K562 (cell line): ENCODE data around the gene B3GALT4. TPM values are rescaled to one million over a fixed set of nuclear protein-coding genes. Genes with fewer than 3 reads are reported as not detected.

Source experiments
- CREB1 ChIP-seq, 2 experiments: sonication (generic) in 1 of 2; formaldehyde crosslinking in 1 of 2; IDR thresholded peaks; 2 replicates each; pipeline versions ENCODE4 v1.6.1 to v1.8.0; 2012 to 2022; ENCODE audit warnings: inconsistent platforms in 1 of 2, mild to moderate bottlenecking in 1 of 2, missing genetic modification reagents in 1 of 2, moderate library complexity in 1 of 2
- ELK1 ChIP-seq: sonication (generic); formaldehyde crosslinking; IDR thresholded peaks from 2 replicates; pipeline ENCODE4 v1.8.1; 2022; ENCODE audit warnings: missing genetic modification reagents
- ETV1 ChIP-seq: fragments of 450-650 bp; conservative IDR thresholded peaks from 2 replicates; pipeline ENCODE4 v1.6.1; 2016; ENCODE audit warnings: missing genetic modification characterization, control low read depth, low read depth, missing compliant biosample characterization
- FOXO4 ChIP-seq: fragments of 450-650 bp; formaldehyde crosslinking; IDR thresholded peaks from 2 replicates; pipeline ENCODE4 v1.4.0; 2020; ENCODE audit warnings: mild to moderate bottlenecking, moderate library complexity
- HDAC3 ChIP-seq: fragments of 450-650 bp; IDR thresholded peaks from 2 replicates; pipeline ENCODE4 v1.6.1; 2018; ENCODE audit warnings: borderline replicate concordance, mild to moderate bottlenecking, moderate library complexity; ENCODE audit not compliant: partially characterized antibody
- JUN ChIP-seq, 2 experiments: sonication (generic) in 1 of 2; formaldehyde crosslinking in 1 of 2; IDR thresholded peaks; 2 replicates each; pipeline versions ENCODE4 v1.6.1 to v1.8.0; 2012 to 2022; ENCODE audit warnings: borderline replicate concordance in 2 of 2, mild to moderate bottlenecking in 2 of 2, improper control_type of control experiment in 1 of 2, low read depth in 1 of 2, low read length in 1 of 2, missing genetic modification reagents in 1 of 2
- KDM2B ChIP-seq: fragments of 250-450 bp; sonication (Bioruptor Pico); IDR thresholded peaks from 2 replicates; pipeline ENCODE4 v1.8.0; 2021; ENCODE audit warnings: mild to moderate bottlenecking, moderate library complexity
- KDM4B ChIP-seq, 2 experiments: fragments of 450-650 bp in 1 of 2; sonication (generic) in 1 of 2; IDR thresholded peaks; 2 replicates each; pipeline ENCODE4 v1.6.1; 2016 to 2017; ENCODE audit warnings: borderline replicate concordance in 2 of 2, antibody characterized with exemption in 1 of 2, low read depth in 1 of 2, mild to moderate bottlenecking in 1 of 2
- KLF16 ChIP-seq: IDR thresholded peaks from 2 replicates; pipeline ENCODE4 v1.6.1; 2016; ENCODE audit warnings: antibody characterized with exemption
- L3MBTL2 ChIP-seq: fragments of 450-650 bp; IDR thresholded peaks from 2 replicates; pipeline ENCODE4 v1.6.1; 2016; ENCODE audit warnings: mild to moderate bottlenecking, moderate library complexity
- MTA1 ChIP-seq: fragments of 450-650 bp; IDR thresholded peaks from 2 replicates; pipeline ENCODE4 v1.6.1; 2017; ENCODE audit warnings: borderline replicate concordance
- PRMT5 ChIP-seq: sonication (generic); formaldehyde crosslinking; IDR thresholded peaks from 2 replicates; pipeline ENCODE4 v1.5.0; 2020; ENCODE audit warnings: missing genetic modification reagents
- SIRT6 ChIP-seq: IDR thresholded peaks from one replicate; pipeline ENCODE4 v1.6.1; 2012; ENCODE audit warnings: low read depth, mild to moderate bottlenecking, control low read depth, inconsistent platforms, low read length, moderate library complexity
- SMARCC2 ChIP-seq: fragments of 450-650 bp; IDR thresholded peaks from 2 replicates; pipeline ENCODE4 v1.6.1; 2017; ENCODE audit warnings: antibody characterized with exemption, moderate library complexity, mild to moderate bottlenecking, low read depth
- ZBTB11 ChIP-seq, 3 experiments: fragments of 200-800 bp in 1 of 3; fragments of 250-450 bp in 1 of 3; fragments of 450-650 bp in 1 of 3; sonication (Bioruptor Pico) in 1 of 3; sonication (Bioruptor generic) in 1 of 3; formaldehyde crosslinking in 1 of 3; IDR thresholded peaks; 2 replicates each; pipeline versions ENCODE4 v1.6.1 to v1.8.0; 2016 to 2022; ENCODE audit warnings: mild to moderate bottlenecking in 2 of 3, missing genetic modification characterization in 2 of 3, missing compliant biosample characterization in 1 of 3, moderate library complexity in 1 of 3
- ZFPM2 ChIP-seq: fragments of 250-450 bp; sonication (Bioruptor Pico); IDR thresholded peaks from 2 replicates; pipeline ENCODE4 v1.5.1; 2022; ENCODE audit warnings: mild to moderate bottlenecking
- ZNF133 ChIP-seq: fragments of 250-450 bp; sonication (Bioruptor Pico); IDR thresholded peaks from 2 replicates; pipeline ENCODE4 v1.4.0; 2020; ENCODE audit warnings: mild to moderate bottlenecking
- ZNF197 ChIP-seq: fragments of 200-800 bp; sonication (Bioruptor generic); IDR thresholded peaks from 2 replicates; pipeline ENCODE4 v1.6.1; 2016; ENCODE audit warnings: low read depth, missing genetic modification characterization, missing compliant biosample characterization
- ZNF324 ChIP-seq: fragments of 250-450 bp; sonication (Bioruptor Pico); IDR thresholded peaks from 2 replicates; pipeline ENCODE4 v1.4.0; 2020; ENCODE audit warnings: mild to moderate bottlenecking
- ZNF77 ChIP-seq: fragments of 250-450 bp; sonication (Bioruptor Pico); IDR thresholded peaks from 2 replicates; pipeline ENCODE4 v1.5.0; 2020
- ZNF830 ChIP-seq: fragments of 250-450 bp; sonication (Bioruptor Pico); IDR thresholded peaks from 2 replicates; pipeline ENCODE4 v1.5.0; 2021; ENCODE audit warnings: mild to moderate bottlenecking
- polyA plus RNA-seq, 8 experiments: library from polyadenylated mRNA; depleted of rRNA in 4 of 8; stranded (reverse) in 5 of 8; unstranded in 3 of 8; fragments of >200 nt; fragmentation: Nextera tagmentation in 2 of 8; fragmentation: Illumina TruSeq in 1 of 8; extraction: Ambion mirVana in 2 of 8; extraction: Trizol in 1 of 8; gene quantifications; 2 replicates each; pipeline versions ENCODE4 v1.2.1 to v1.2.3, GENCODE V29; 2011 to 2014; ENCODE audit warnings: inconsistent platforms in 1 of 8, missing spikeins in 1 of 8
- total RNA-seq, 7 experiments: library from RNA; depleted of rRNA in 6 of 7; stranded (reverse); fragments of >200 nt in 6 of 7; fragmentation: Illumina TruSeq in 2 of 7; extraction: Trizol in 2 of 7; gene quantifications; 2 replicates each; pipeline versions ENCODE4 v1.2.1 to v1.2.3, GENCODE V29; 2011 to 2021; ENCODE audit warnings: low replicate concordance in 1 of 7

B3GALT4 gene
- total and polyA plus RNA-seq, 9 of the 15 experiments (the other 6 are each of a cell fraction or from before 2014, with no cell fraction given): 0.11 to 1.3 (median 0.53) TPM; not detected in 1

DNA sequence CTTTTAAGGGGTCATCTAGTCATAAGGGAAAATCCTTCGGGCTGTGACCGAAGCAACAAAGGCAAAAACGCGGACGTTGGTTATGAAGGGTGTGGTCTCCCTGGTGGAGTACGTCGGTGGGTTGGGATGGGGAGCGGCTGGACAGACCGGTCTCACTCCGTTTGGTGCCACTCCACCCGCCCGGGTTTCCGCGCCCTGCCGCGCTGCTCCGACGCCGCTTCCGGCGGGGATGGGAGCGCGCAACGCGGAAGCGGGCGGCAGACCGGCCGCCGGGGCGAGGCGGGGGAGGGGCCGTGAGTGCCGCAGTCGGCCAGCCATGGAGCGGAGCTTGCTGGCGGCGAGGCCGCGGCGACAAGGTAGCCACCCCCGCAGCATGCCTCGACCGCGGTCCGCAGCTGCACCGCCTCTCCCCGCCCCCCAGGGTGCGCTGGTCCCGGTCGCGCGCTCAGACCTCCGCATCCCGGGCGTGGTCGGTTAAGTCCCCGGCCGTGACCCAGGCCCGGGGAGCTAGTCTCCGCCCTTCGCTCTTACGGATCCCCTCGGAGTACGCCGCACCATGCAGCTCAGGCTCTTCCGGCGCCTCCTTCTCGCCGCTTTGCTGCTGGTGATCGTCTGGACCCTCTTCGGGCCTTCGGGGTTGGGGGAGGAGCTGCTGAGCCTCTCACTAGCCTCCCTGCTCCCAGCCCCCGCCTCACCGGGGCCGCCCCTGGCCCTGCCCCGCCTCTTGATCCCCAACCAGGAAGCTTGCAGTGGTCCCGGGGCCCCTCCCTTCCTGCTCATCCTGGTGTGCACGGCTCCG, at the start of gene B3GALT4 (continued):
- no peak; the same call in 1 of the 2 replicates for TF ChIP-seq ETV1 (tag)
- peak; percentile 59; the same call in 1 of the 2 replicates for TF ChIP-seq JUN (IDR thresholded peaks at IDR 0.05; ENCODE audit: borderline replicate concordance, low read depth, low read length)
- no peak for TF ChIP-seq JUN (CRISPR knock-in tag; IDR thresholded peaks at IDR 0.05; ENCODE audit: borderline replicate concordance)
- TF ChIP-seq KLF16: peak; percentile 26; the same call in 1 of the 2 replicates
- TF ChIP-seq KDM2B (CRISPR knock-in tag): peak; percentile 30; the same call in 1 of the 2 replicates
- TF ChIP-seq ZNF133 (CRISPR knock-in tag): no peak
- no peak for TF ChIP-seq MTA1
- TF ChIP-seq ZNF197 (CRISPR knock-in tag): peak; percentile 62
- TF ChIP-seq ZNF77 (CRISPR knock-in tag): peak; percentile 95
- TF ChIP-seq ELK1: no peak
- TF ChIP-seq CREB1 (IDR thresholded peaks at IDR 0.05): peak; percentile 70
- TF ChIP-seq CREB1 (CRISPR knock-in tag; IDR thresholded peaks at IDR 0.05): peak; percentile 85
- TF ChIP-seq PRMT5: no peak
- no peak; the same call in none of the 2 replicates for TF ChIP-seq FOXO4 (CRISPR knock-in tag)
- TF ChIP-seq ZFPM2: peak; percentile 94
- TF ChIP-seq ZBTB11 (CRISPR knock-in tag; IDR thresholded peaks at IDR 0.05): peak in 2 of 3 experiments; percentile 84 to 95; a peak in 5 of 6 replicates
- TF ChIP-seq ZNF830: peak; percentile 88
- no peak for TF ChIP-seq SMARCC2
- TF ChIP-seq SIRT6: peak; percentile 94
- TF ChIP-seq ZNF324 (CRISPR knock-in tag): peak; percentile 58; the same call in 1 of the 2 replicates
- no peak; a peak in 1 of 4 replicates for TF ChIP-seq KDM4B (IDR thresholded peaks at IDR 0.05; ENCODE audit: borderline replicate concordance in 2 of 2, low read depth in 1 of 2)
- TF ChIP-seq HDAC3: no peak
- TF ChIP-seq L3MBTL2: peak; percentile 91
